Activated naive CD4-positive, alpha-beta T cell treated with anti-CD3 and anti-CD28 coated beads for 36 hours (primary cell): Measurements from ENCODE around the gene MAP3K3. TPM values are rescaled to one million over a fixed set of nuclear protein-coding genes. Genes with fewer than 3 reads are reported as not detected.

Experiments
- CTCF ChIA-PET: fragments of 350-600 bp; sonication (Branson Sonifier 250); formaldehyde crosslinking; loops from one replicate; lab custom pipeline; 2021; ENCODE audit warnings: antibody characterized with exemption; lab: Charles Lee
- DNase-seq: peaks from one replicate; pipeline ENCODE4 v3.0.0-alpha.2; 2020
- H3K27ac Mint-ChIP-seq: one replicate; pipeline ENCODE4 v1.8.0; 2021; ENCODE audit warnings: mild to moderate bottlenecking, mixed read lengths
- H3K27me3 Mint-ChIP-seq: one replicate; pipeline ENCODE4 v1.8.0; 2021; ENCODE audit warnings: low read depth, mixed read lengths
- H3K36me3 Mint-ChIP-seq: one replicate; pipeline ENCODE4 v1.8.0; 2021; ENCODE audit warnings: low read depth, mixed read lengths
- H3K4me1 Mint-ChIP-seq: one replicate; pipeline ENCODE4 v1.8.0; 2021; ENCODE audit warnings: low read depth, mixed read lengths
- H3K4me3 Mint-ChIP-seq: one replicate; pipeline ENCODE4 v1.8.0; 2021; ENCODE audit warnings: mild to moderate bottlenecking, moderate library complexity, mixed read lengths
- H3K9me3 Mint-ChIP-seq: one replicate; pipeline ENCODE4 v1.8.0; 2021; ENCODE audit warnings: mixed read lengths
- intact Hi-C: fragments of 100-400 bp; cut with micrococcal nuclease; formaldehyde crosslinking; loops from one replicate; pipeline ENCODE4 v1.15.1; 2023
- total RNA-seq, 2 experiments: library from RNA; stranded (reverse); gene quantifications; one replicate each; pipeline ENCODE4 v1.2.3, GENCODE V29; 2021

The MAP3K3 gene
- total RNA-seq, 2 experiments from 2014 or later: 28.8 to 29.6 TPM

DNA sequence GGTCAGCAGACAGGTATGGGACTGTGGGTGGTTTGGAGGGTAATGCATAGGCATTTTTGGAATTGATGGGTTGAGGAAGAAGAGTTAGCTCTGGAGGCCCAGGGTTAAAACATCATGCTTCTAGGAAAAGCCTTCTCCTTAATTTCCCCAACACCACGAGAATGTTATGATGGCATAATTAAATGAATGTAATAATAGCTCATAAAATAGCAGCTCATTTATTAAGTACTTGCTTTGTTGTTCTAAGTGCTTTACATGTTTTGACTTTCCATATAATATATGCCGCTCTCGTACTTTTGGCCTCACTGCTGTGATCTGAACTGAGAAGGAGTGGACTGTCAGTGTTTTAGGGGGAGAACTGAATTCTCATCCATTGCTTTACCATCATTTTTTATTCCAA is 63.4 kb downstream of the MAP3K3 start:
- H3K27ac Mint-ChIP-seq: no peak overlapping the region
- intact Hi-C loops: no loop called here
- CTCF ChIA-PET: interaction anchor here (0.6 to 1.4 kb wide), 3 partner anchors 13 to 1219 kb away, joined by 3 read pairs; no protein-coding TSS in a partner anchor
- peaks cover 16% of the 10 kb centered on the region for H3K4me1 Mint-ChIP-seq
- H3K27me3 Mint-ChIP-seq: no peaks in the 10 kb centered on the region
- H3K36me3 Mint-ChIP-seq: peaks cover 3% of the 10 kb centered on the region
- H3K4me3 Mint-ChIP-seq: no peak overlapping the region
- H3K9me3 Mint-ChIP-seq: no peaks in the 10 kb centered on the region
- no peak for DNase-seq

DNA sequence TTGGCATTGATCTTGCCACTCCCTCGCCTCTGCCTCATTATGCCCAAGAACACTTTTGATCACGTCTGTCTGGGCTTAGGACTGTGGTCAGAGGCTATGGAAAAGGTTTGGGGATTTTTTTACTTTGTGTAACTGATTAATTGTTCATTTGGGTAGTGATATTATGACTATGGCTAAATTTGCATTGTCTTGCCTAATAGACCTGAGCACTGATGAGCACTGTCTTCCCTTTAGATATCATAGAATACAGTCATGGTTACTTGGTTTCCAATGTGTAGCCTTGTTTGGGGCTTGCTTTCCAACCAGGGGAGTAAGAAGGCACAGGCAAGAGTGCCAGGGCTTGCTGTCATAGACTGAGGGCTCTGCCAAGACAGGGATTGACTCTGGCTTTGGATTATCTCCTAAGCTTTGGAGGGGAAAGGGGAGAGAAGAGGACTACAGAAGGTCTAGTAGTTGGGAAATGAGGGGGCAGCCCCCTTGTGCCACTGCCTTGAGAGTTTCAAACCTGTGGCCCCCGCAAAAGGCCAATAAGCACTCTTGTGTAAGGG is 64.0 kb downstream of the MAP3K3 start:
- peak overlapping the region; percentile 81 for H3K27ac Mint-ChIP-seq
- peaks cover 11% of the 10 kb centered on the region for H3K4me1 Mint-ChIP-seq
- H3K4me3 Mint-ChIP-seq: no peak overlapping the region
- no peaks in the 10 kb centered on the region for H3K27me3 Mint-ChIP-seq
- no peaks in the 10 kb centered on the region for H3K9me3 Mint-ChIP-seq
- DNase-seq: no peak
- H3K36me3 Mint-ChIP-seq: peaks cover 3% of the 10 kb centered on the region
- intact Hi-C loops: no loop called here
- CTCF ChIA-PET: interaction anchor here (0.6 to 1.4 kb wide), 2 partner anchors 12 to 1220 kb away, joined by 3 read pairs; no protein-coding TSS in a partner anchor

DNA sequence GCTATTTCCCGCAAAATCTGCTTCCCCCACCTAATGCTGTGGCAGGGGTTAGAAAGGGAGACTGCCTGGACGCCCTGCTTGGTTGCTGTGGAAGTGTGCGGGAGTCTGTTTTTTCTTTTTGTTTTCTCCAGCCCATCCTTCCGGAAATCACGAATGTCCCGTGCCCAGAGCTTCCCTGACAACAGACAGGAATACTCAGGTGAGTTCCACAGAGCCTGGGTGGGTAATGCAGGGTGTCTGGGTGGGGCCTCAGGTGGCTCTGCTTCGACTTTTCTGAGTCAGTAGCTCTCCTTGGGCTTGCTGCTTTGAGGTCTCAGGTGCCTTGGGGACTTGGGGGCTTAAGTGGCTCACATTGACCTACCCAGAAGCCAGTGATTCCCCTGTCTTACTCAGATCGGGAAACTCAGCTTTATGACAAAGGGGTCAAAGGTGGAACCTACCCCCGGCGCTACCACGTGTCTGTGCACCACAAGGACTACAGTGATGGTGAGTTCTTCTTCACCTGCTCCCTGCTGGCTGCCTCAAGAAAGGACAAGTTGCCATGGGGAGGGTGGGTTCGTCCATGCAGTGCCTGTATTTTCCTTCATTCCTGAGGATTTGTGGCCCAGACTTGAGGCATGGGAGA is 66.3 kb downstream of the MAP3K3 start:
- H3K9me3 Mint-ChIP-seq: no peaks in the 10 kb centered on the region
- peaks cover 16% of the 10 kb centered on the region for H3K4me1 Mint-ChIP-seq
- no peak for DNase-seq
- intact Hi-C loops: no loop called here
- no peaks in the 10 kb centered on the region for H3K27me3 Mint-ChIP-seq
- no peak overlapping the region for H3K27ac Mint-ChIP-seq
- CTCF ChIA-PET: interaction anchor here (0.6 to 0.9 kb wide), 3 partner anchors 8 to 15 kb away, joined by 3 read pairs; no protein-coding TSS in a partner anchor
- H3K36me3 Mint-ChIP-seq: peaks cover 3% of the 10 kb centered on the region
- no peak overlapping the region for H3K4me3 Mint-ChIP-seq

DNA sequence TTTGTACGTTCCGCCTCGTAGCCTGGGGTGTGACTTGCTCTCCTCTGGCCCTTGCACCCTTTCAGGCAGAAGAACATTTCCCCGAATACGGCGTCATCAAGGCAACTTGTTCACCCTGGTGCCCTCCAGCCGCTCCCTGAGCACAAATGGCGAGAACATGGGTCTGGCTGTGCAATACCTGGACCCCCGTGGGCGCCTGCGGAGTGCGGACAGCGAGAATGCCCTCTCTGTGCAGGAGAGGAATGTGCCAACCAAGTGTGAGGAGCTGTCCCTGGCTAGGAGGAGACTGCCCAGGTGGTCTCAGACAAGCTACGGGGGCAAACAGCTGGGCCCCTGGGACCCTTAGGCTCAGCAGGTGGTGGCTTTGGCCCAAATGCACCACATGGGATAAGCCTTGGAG is 67.3 kb downstream of the MAP3K3 start:
- Mint-ChIP-seq H3K27me3 (no peaks in the 10 kb centered on the region), H3K9me3 (no peaks in the 10 kb centered on the region), H3K36me3 (no peaks in the 10 kb centered on the region), H3K4me3 (no peak overlapping the region), H3K27ac (no peak overlapping the region), H3K4me1 (peaks cover 23% of the 10 kb centered on the region)
- no peak for DNase-seq
- intact Hi-C loops: no loop called here
- CTCF ChIA-PET: no interaction called here

DNA sequence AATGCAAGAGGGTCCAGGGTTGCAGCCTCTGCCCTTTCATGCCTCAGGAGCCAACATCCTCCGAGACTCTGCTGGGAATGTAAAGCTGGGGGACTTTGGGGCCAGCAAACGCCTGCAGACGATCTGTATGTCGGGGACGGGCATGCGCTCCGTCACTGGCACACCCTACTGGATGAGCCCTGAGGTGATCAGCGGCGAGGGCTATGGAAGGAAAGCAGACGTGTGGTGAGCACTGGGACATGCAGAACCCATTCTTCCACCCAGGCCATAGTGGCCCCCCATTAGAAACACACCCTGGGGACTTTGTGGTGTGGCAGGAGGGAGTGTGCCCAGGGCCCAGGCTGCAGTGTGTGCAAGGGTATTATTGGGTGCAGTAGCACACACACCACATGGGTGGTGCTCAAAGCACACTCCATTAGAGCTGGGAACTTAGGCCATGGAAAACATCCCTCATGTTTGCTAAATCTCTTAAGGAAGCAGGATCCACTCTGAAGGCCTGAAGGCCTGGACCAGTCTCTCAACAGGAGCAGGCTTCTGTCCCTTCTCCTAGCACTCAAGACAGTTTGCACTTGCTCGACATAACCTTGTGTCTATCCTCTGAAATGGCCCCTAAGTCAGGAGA is 70.1 kb downstream of the MAP3K3 start:
- no peaks in the 10 kb centered on the region for H3K27me3 Mint-ChIP-seq
- CTCF ChIA-PET: interaction anchor here (1.5 to 1.7 kb wide), 3 partner anchors 18 to 80 kb away, joined by 4 to 5 read pairs (median 4); partner anchors contain the start of gene MAP3K3
- peak overlapping the region; percentile 66 for H3K27ac Mint-ChIP-seq
- intact Hi-C loops: no loop called here
- peaks cover 6% of the 10 kb centered on the region for H3K36me3 Mint-ChIP-seq
- no peaks in the 10 kb centered on the region for H3K9me3 Mint-ChIP-seq
- H3K4me1 Mint-ChIP-seq: peaks cover 39% of the 10 kb centered on the region
- DNase-seq: no peak
- no peak overlapping the region for H3K4me3 Mint-ChIP-seq

DNA sequence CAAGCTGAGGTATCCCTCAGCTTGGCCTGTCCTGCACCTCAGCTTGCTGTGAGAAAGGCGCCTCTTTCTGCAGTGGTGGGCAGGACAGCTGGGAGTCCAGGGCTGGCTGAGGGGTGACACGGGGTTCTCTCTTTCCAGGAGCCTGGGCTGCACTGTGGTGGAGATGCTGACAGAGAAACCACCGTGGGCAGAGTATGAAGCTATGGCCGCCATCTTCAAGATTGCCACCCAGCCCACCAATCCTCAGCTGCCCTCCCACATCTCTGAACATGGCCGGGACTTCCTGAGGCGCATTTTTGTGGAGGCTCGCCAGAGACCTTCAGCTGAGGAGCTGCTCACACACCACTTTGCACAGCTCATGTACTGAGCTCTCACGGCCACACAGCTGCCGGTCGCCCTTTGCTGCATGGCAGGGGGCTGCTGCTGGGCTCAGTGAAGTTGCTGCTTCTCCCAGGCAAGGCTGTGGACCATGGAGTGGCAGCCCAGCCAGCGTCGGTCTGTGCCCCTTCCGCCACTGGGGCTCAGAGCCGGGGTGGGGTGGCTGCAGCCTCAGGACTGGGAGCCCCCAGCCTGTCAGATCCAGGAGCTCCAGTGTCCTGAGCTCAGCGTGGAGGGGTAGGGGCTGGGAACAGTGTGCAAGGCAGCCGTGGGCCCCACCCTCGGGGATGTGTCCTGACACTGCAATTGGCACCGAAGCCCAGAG is 71.3 kb downstream of the MAP3K3 start:
- peaks cover 48% of the 10 kb centered on the region for H3K4me1 Mint-ChIP-seq
- no peaks in the 10 kb centered on the region for H3K27me3 Mint-ChIP-seq
- H3K36me3 Mint-ChIP-seq: peaks cover 15% of the 10 kb centered on the region
- no peak for DNase-seq
- intact Hi-C loops: no loop called here
- H3K4me3 Mint-ChIP-seq: no peak overlapping the region
- H3K9me3 Mint-ChIP-seq: no peaks in the 10 kb centered on the region
- peak overlapping the region; percentile 92 for H3K27ac Mint-ChIP-seq
- CTCF ChIA-PET: interaction anchor here (0.5 to 1.7 kb wide), 7 partner anchors 9 to 85 kb away, joined by 3 to 8 read pairs (median 4); partner anchors contain the start of gene MAP3K3

DNA sequence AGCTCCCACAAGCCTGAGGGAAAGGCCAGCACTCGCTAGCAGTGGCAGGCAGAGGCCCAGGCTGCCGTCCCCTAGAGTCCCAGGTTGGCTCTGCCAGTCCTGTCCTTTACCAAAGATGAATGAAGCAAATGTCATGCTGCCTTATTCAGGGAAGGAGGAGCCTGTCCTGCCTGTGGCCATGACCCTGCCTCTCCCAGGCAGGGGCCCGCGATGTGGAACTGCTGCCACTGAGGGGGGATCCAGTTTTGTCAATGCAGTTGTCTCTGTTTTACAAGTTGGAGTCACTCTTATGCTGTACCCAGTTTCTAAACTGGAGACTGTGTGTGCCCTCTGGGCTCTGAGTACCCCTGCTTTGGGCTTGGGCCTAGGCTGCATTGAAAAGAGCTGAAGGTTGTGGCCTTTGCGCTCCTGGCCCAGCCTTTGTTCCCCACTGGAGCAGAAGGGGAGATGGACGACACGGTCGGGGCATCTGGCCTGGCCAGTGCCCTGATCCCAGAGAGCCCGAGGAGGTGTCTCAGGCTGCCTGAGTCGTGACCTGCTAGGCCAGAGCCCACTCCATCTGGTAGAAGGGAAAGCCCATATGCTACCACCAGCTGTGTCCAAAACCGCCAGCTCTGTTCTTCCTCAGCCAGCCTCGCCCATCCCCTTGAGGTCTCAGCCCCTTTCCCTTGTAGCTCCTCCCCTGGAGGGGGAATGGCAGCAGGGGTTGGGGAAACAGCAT is 72.2 kb downstream of the MAP3K3 start:
- no peak for DNase-seq
- intact Hi-C loops: no loop called here
- Mint-ChIP-seq H3K27ac (peak overlapping the region; percentile 92), H3K4me3 (no peak overlapping the region), H3K9me3 (no peaks in the 10 kb centered on the region), H3K4me1 (peaks cover 48% of the 10 kb centered on the region), H3K27me3 (no peaks in the 10 kb centered on the region), H3K36me3 (peaks cover 16% of the 10 kb centered on the region)
- CTCF ChIA-PET: interaction anchor here (0.5 to 1.7 kb wide), 6 partner anchors 9 to 123 kb away, joined by 3 to 6 read pairs (median 4); no protein-coding TSS in a partner anchor

DNA sequence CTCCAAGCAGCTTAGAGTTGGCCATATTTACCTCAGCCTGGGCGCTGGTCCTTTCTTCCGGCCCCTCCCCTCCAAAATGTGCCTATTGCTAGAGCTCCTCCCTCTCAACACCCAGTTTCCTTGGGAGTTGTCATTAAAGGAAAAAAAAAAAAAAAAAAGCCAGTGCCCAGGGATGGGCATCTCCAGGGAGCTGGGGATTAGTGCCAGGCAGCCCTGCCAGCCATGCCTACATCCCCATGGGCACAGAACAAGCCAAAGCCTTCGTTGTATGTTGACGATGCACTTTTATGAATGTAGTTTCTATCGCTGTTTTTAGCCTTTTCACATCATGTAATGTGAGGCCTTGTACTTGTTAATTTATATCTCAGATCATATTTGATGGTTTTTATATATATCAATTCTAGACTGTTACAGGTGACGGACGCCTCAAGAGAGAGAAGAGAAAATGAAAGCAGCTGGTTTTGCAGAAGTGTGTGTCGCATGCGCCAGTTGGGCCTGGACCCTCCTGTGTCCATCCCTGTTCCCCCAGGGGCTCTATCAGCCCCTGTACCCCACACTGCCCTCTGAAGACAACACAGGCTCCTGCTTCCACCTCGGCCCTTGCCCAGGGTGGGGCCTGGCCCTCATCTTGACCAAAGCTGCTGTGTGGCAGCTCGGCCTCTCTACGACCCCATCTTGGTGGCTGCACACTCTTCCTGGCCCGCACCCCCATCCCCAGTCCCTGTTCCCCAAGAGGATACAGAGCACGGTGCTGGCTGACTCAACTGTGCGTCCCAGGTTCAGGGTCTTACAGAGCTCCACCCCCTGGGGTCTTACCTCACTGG is 72.9 kb downstream of the MAP3K3 start:
- Mint-ChIP-seq H3K4me1 (peaks cover 48% of the 10 kb centered on the region), H3K9me3 (no peaks in the 10 kb centered on the region), H3K4me3 (no peak overlapping the region), H3K27me3 (no peaks in the 10 kb centered on the region), H3K27ac (peak overlapping the region; percentile 92), H3K36me3 (peaks cover 16% of the 10 kb centered on the region)
- CTCF ChIA-PET: interaction anchor here (0.6 to 2.2 kb wide), 5 partner anchors 15 to 124 kb away, joined by 3 to 8 read pairs (median 4); no protein-coding TSS in a partner anchor
- no peak for DNase-seq
- intact Hi-C loops: loop anchor here (5.0 kb wide), 2 partner anchors 248 to 268 kb away; partner anchors contain the start of gene CYB561

DNA sequence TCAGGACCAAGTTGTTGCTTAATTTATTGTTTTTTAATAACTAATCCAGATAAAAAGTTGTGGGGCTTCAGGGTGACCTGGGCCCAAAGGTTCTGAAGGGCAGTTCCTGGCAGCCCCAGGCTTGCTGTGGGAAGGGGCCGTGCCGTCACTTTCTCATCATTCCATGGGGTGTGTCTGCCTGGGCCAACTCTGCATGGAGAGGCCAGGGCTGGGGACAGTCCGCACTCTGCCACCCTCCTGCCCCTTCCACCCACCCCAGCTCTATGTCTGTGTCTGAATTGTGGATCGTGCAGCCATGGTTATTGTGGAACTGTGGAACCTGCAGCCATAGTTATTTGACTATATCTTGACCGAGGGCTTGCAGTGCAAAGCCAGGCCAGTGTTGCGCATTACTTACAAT is 73.7 kb downstream of the MAP3K3 start:
- intact Hi-C loops: loop anchor here (5.0 kb wide), 2 partner anchors 249 to 269 kb away; partner anchors contain the start of gene CYB561
- Mint-ChIP-seq H3K27me3 (no peaks in the 10 kb centered on the region), H3K27ac (peak overlapping the region; percentile 92), H3K36me3 (peaks cover 16% of the 10 kb centered on the region), H3K9me3 (no peaks in the 10 kb centered on the region), H3K4me3 (no peak overlapping the region), H3K4me1 (peaks cover 48% of the 10 kb centered on the region)
- no peak for DNase-seq
- CTCF ChIA-PET: interaction anchor here (0.9 to 2.2 kb wide), 4 partner anchors 8 to 61 kb away, joined by 3 to 8 read pairs (median 4); no protein-coding TSS in a partner anchor

DNA sequence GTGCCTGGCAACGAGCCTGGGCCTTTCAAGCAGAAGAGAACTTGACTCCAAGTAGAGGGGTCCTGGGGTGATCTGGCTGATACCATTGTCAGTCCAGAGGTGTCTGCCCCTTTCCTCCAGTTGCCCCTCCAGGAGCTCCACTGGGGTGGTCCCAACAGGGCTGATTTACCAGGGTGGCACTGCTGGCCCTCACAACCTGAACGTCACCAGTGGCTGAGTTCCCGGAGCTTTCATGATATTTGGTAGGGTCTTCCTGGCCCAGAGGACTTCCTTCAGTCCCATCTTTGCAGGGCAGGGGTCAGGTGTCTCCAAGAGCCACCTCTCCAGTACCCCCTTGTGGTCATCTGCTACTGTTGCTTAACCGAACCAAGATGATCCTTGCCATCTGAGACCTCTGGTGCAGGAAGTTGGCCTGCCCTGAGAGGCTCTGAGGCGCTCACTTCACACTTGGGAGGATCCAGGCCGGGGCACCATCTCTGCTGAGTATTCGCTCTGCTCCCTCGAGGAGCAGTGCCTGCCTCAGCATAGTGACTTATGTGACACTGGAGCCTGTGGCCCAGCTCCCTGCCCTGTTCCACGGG is 74.3 kb downstream of the MAP3K3 start:
- CTCF ChIA-PET: interaction anchor here (0.7 to 2.2 kb wide), 7 partner anchors 9 to 271 kb away, joined by 3 to 8 read pairs (median 4); no protein-coding TSS in a partner anchor
- Mint-ChIP-seq H3K9me3 (no peaks in the 10 kb centered on the region), H3K27me3 (no peaks in the 10 kb centered on the region), H3K4me3 (peak overlapping the region; percentile 83), H3K27ac (peak overlapping the region; percentile 92), H3K4me1 (peaks cover 52% of the 10 kb centered on the region), H3K36me3 (peaks cover 20% of the 10 kb centered on the region)
- intact Hi-C loops: loop anchor here (5.0 kb wide), 2 partner anchors 249 to 269 kb away; partner anchors contain the start of gene CYB561
- DNase-seq: peak; percentile 67
